Fibroblast of skin of left biceps (primary cell): Measurements from ENCODE around the gene ABCB4.

ENCODE experiments used
- DNase-seq, 2 experiments: peaks; one replicate each; pipeline ENCODE4 v3.0.0-alpha.2; 2013; ENCODE audit warnings: low read depth in 2 of 2

The ABCB4 gene

DNA sequence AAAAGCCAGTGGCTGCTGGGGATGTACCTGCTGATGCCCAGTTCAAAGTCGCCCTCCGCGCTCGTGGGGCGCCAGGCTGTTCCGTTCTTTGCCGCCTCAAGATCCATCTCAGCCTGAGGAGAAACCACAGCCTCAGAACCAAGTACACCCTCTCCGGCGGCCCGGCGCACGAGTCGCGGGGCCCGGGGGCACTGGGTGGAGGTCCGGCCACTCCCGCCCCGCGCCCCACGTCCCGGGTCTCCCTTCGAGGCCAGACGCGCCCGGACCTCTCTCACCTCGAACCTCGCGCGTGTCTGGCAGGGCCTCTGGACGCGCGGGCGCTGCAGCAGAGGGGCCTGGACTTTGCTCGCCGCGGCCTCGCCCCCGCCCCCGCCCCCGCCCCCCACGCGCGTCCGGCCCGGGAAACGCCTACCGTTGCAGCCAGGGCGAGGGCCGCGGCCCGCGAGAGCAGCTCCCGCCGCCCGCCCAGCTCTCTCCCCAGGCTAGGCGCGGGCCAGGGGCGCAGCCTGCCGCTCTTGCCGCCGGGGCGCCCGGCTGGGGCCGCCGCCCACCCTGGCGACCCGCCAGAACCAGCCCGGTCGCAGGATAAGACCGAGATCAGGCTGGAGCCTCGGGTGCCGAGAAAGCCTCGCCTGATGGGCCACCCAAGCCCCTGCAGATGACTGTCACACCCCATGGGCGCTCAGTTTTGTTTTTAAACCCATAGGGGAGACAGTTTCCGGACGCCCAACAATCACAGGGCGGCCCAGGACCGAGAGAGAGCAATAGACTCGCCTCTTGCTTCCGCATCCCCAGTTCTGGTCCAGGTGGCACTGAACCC is at the start of gene ABCB4:
Gene ABCB4, minus strand, starts transcription at position 322 of the 820 bp plus-strand sequence. Its CDS starts 215 bp downstream, at position 107.
- no peak for DNase-seq

DNA sequence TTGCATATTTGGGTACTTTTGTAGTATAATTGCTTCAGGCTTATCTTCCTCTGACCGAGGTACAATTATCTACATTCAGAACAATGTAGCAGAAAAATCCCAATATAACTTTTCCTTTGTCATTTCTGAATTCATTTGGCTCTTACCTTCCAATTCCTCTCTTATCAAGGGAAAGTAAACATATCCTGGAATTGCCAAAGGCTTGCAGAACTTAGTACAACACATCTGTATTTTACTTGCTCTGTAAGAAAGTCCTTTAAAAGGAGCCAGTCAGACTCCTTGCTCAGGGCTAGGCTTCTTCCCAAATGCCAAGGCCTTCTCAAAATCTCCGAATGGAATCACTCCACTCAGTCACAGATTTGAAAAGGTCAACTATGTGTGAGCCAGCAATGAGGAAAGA is 43.3 kb upstream of the ABCB4 start:
- DNase-seq = no peak

DNA sequence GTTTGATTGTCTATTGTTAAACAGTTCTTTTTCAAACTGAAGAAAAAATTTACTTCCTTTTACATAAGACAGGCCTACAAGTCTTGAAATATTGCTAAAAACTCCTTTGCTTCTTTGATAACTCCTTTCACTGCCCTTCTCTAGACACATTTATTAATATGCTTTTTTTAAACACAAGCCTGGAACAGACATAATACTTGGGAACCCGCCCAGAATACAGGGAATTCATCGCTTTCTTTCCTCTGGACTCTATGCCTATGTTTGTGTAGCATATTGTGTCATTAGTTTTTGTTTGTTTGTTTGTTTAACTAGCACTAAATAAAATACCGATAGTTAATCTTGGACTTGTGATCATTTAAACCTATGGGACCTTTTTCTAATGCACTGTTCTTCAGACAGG is 42.4 kb upstream of the ABCB4 start:
- no peak for DNase-seq

DNA sequence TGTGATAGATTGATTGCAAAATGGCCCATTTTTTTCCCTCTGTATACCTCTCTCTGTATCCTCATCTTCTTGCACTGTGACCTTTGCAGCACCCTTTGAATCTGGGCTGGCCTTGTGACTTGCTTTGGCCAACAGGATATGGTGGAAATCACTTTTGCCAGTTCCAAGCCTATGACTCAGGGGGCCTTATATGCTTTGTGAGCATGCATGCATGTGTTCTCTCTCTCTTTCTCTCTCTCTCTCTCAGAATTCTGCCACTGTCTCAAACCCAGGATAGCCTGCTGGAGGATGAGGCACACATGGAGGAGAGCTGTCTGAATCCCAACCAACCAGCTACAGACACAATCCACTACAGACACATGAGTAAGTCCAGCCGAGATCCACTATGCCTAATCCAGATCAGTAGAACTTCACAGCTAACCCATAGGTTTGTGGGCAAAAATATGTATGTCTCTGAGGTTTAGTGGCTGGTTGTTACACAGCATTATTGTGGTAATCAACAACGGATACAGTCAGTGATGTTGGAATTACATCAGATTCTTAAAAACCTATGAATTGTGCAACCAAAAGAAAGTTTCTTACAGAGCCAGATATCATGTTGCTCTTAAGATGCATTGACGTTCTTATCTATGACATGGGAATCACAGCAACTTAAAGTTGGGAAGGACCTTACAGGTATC is 41.8 kb upstream of the ABCB4 start:
- DNase-seq = no peak

DNA sequence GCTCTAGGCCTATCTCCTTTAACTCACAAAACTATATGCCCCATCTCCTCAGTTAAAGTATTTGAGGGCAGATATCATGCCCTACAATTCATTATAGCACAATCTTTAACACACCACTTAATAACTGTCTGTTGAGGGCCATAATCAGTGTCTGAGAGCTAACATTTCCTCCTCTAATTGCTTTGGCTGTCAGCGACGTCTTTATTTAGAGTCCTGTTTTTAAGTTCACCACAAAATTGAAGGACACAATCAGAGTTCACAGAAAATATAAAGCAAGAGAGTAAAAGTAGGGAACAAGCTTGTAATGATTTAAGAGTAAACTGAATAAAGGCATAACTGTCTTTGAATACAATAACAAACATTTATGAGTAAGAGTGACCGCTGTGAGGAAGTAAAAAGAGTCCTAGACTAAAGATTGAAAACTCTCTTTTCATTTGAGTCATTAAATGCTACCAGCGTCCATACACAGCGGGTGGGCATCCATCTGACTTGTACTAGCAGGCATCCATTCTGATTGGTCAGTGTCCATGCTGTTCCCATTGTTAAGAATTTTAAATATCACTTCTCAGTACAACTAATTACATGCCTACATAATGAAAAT is 38.4 kb upstream of the ABCB4 start:
- DNase-seq = no peak

DNA sequence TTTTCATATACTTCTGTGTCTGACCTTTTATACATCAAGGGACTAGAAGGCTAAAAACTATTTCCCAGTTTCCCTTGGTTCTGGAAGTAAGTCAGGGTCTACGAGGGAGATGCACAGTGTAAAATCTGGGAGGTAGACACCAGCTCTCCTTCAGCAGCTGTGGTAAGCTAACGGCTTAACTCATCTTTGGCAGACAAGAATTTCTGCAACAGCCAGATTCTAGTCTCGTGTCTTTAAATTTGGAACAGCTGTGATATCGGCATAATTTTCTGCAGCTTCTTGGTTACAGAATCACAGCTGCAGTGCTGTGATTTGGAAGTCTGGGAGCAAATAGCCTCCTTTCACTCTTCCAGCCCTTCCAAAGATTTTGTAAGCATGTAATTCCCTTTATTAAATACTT is 37.4 kb upstream of the ABCB4 start:
- no peak for DNase-seq

DNA sequence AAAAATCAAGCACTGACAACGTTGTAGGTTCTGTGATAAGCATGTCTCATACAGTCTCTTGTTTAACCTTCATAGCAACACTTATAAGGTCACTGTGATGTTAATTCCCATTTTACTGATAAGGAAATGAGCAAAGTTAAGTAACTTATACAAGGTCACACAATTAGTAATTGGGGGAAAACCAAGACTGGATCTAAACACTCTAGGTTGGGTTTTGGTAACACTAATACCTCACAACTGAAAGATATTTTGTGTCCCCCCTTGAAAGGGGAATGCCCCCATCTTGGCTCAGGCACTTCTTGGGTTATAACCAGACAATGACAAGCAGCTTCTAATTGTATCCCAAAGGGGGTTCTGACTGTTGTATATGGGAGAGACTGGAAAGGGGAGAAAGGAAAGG is 36.0 kb upstream of the ABCB4 start:
- no peak for DNase-seq

DNA sequence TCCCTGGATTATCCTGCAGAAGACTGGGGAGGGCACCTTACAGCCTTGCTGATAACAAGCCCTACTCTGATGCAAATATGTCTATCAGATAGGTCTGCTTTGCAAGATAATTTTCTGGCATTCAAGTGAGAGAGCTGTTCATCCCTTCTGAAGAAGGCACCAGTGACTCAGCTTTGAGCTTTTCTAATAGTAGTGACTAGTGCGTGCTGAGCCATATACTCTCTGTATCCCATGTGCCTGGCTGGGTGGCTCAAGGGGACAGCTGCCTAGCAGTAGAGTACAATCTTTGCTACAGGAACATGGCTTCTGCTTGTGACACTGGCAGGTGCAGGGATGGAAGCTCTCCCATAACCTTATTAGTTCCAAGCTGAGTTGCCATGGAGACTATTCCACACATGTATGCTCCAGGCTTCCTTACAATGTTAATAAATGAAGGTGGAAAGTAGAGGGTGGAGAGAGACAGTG is 35.0 kb upstream of the ABCB4 start:
- no peak for DNase-seq

DNA sequence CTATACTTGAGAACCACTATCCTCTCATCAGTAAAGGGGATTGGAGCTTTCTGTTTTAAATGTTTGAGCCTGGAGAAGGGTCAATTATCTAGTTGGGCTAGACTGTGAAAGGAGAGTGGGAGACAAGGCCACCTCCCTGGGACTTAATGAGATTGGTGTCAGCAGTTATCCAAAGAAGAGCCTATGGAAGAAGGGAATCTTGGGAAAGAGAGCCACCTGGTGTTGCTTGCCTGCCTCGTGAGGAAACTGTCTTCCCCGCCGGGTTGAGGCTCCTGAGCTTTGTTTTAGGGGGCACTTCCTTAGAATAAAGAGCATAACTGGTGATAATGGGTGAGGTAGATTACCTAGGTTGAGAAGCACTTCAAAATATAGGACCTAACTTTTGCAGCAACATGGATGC is 32.0 kb upstream of the ABCB4 start:
- no peak for DNase-seq

DNA sequence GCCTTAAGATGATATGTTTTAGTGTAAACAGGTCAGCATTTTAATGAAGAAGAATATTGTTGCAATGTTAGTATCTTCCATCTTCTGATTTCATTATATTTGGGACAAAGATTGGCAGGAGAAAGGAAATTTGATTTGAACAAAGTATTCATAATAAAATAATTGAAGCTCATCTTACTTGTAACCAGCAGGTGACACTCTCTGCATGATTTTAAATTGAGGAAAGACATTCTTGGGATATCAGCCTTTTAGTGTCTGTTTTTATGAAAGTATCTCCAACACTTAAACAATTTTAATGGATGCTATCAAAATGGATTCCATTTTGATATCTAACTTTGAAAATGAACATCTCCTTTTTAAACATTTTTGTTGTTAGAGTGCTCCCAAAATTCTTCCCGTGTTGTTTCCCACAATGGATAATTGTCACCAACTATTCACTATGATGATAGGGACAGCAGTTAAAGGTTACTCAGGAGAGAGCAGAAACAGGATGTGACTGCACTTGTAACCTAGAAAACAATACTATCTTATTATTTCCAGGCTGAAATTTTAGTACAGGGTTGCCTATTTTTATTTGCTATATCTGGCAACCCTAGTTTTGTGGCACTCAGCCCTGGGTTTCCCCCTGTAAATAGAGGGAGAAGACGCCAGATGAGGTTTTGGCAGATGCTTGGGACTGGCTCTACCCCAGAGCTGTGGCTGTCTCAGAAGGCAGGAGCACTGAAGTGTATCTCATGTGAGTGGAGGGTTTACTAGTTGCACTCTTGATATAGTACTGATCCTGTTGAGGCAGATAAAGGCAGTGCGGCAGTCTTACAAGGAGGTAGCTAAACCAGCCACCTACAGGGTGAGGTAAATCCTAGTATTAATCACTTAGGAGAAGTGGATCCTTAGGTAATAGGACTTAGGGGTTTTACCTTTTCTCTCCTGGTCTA is 31.0 kb upstream of the ABCB4 start:
- no peak for DNase-seq

DNA sequence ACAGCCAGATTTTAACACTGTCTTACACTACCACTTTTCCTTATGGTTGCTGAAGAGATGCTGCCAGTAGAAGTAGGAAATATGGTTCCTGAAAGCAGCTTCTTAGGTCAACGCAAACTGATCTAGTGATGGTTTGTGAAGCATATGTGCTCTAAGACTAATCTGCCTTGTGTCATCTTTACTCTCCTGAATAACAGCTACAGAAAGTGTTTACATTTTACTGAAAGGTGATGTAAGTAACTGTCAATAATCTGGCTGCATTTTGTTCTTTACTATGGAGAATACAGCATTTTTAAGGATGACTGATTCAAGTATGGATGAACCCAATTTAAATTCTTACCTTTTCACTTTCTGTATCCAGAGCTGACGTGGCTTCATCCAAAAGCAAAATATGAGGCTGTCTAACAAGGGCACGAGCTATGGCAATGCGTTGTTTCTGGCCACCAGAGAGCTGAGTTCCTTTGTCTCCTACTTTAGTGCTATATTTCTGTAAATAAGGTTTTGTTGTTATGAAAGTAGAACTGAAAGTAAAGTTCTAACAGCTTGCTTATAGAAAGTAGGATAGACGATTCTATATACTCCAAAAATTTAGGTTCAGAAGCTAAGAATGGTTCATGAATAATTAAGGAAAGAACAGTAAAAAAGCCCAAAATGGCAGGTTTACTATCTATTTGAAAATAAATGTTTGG is 30.2 kb upstream of the ABCB4 start:
- no peak for DNase-seq

DNA sequence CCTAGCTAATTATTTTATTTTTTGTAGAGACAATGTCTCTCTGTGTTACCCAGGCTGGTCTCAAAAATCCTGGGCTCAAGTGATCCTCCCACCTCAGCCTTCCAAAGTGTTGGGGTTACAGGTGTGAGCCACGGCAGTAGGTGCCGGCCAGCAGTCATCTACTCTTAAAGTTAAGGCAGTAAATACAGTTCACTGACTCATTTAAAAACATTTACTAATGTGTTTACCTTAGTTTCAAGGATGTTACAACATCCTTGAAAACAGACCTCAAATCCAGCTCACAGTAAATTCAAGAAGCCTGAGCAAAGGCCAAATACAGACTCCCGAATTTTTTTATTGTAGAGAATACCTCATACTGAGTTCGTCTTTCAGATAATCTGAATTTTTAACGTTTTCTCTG is 29.6 kb upstream of the ABCB4 start:
- DNase-seq = no peak

DNA sequence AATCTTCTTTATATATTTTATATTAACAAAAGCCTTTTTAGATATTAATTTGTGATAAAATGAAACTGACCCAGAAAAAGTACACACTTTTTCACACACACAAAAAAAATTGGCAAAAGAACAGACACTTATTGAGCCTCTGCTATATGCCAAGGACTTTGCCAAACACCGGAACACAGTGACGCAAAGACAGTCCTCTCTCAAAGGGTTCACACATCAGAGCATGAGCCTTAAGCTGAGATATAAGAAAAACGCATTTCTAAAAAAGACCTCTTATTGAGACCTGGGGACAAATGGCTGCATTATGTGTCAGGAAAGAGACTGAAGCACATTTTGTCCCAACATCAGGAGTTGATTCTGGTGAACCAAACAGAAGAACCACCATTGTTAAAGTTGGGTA is 24.0 kb upstream of the ABCB4 start:
- DNase-seq = no peak

DNA sequence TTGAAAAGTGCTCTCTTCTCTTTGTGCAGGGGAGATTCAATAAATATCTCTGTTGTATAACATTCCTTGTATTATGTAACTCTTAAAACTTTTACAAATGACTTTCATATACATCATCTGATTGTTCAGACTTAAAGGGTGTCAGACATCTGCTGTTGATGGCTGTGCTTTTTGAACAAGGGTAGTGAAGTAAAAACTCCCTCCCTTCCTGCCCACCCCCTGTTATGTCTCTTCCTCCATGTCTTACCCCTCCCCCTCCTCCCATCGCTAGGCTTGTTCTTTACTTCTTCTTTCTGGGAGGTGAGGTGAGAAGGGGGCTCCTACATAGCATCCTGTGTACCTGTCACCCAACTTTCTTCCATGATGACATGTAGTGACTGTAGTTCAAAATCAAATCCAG is 23.4 kb upstream of the ABCB4 start:
- no peak for DNase-seq

DNA sequence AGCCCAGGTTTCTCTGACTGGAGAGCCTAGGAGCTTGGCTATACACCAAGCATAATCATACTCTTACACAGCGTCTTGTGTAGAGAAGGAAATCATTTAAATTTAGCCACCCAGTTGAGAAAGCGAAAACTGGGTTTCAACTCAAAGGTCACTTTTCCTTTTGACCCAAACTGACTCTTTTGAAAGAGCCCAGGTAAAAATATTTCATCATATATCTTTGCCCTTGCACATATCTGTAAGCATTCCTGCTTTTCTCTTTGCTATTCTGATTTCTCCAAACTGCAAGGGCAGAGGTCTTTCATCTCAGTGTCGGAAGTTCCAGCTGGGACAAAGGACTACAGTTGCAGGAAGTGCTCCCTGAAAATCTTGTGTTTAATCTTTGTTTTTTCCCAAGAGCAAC is 22.0 kb upstream of the ABCB4 start:
- DNase-seq = no peak

DNA sequence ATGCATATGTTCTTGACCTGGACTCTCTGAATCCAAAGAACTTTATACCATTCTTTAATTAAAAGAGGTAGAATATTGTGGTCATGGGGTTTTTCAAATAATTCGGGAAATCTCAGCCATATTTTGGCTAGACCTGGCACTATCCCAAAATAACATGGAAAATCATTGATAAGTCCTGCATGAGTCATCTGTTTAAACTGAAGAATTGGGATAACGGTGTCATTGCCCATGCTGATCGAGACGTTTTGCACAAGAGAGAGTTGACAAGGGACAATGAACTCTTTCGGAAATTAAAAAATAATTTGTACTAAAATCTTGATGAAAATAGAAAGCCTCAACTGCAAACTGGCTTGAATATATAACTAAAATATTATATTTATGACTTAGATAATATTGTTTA is 19.9 kb upstream of the ABCB4 start:
- DNase-seq = no peak

DNA sequence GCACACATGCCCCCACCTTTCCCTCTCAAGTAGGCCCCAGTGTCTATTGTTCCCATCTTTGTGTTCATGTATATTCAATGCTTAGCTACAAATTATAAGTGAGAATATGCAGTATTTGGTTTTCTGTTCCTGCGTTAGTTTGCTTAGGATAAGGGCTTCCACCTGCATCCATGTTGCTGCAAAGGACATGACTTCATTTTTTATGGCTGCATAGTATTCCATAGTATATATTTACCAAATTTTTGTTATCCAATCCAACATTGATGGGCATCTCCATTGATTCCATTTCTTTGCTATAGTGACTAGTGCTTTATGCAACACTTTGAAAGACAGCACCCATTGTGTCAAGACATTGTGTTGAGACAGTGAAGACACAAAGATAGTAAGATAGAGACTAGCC is 19.0 kb upstream of the ABCB4 start:
- DNase-seq = no peak

DNA sequence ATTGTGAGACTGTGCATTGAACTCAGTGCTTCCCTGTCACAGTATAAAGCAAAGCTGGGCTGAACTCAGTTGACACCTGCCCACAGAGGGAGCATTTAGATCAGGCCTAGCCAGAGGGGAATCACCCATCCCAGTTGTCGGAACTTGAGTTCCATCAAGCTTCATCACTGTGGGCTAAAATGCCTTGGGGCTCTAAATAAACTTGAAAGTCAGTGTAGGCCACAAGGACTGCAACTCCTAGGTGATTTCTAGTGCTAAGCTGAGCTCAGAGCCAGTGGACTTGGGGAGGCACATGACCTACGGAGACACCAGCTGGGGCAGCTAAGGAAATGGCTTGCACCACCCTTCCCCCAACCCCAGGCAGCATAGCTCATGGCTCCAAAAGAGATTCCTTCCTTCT is 7.7 kb upstream of the ABCB4 start:
- DNase-seq = no peak

DNA sequence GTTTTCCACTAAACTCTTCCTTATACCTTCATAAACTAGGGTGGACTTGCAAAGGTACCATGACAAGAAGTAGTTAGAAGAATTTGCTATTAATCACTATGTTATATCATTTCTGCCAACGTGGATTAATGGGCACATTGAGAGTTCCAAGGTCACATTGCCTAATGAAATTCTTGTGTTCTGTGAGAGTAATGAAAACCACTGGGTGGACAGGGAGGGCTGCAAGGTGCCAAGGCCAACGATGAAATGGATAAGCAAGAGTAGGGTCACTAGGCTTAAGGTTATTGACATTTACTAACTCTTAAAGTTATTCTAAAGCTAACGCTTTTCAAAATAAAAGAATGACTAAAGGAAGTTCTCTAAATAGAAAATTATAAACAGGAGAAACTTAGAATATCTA is 6.6 kb upstream of the ABCB4 start:
- DNase-seq = no peak

DNA sequence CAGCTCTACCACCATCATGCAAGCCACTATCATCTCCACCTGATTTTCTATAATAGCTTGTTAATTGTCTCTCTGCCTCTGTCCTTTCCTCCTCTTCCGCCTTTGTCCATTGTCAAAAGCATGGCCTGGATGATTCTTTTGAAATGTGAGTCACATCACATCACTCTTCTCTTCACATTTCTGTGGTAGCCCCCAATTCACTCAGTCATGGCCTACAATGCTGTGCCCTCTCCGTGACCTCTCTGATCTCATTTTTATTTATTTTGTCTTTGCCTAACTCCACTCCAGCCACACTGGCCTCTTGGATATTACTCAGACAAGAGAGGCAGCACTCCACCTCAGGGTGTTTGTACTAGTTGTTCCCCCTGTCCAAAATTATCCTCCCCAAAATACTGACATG is 4.9 kb upstream of the ABCB4 start:
- DNase-seq = no peak

DNA sequence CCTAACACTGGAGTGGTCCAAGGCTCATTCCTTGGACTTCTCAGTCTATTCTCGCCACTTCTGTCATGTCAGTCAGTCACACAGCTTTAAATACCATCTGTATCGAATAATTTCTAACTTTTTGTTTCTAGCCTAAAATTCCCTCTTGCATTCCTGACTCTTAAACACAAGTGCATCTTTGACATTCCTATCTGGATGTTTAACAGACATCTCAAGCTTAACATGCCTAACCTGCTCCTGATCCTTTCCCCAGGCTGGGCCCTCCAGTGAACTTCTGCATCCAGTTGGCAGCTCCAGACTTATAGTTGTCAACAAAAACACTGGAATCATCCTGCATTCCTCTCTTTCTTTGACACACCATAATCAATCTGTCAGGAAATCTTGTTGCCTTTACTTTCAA is 4.5 kb upstream of the ABCB4 start:
- DNase-seq = no peak
